SIG-M5 (cell line): ENCODE data around the gene XPO6.

Experiments used
- DNase-seq: peaks from one replicate; lab custom pipeline; 2025; lab: John Stamatoyannopoulos, UW

The XPO6 gene

GRCh38 chr16:28110074-28110473 lies 101.7 kb downstream of the XPO6 start:
- no peak for DNase-seq

- DNase-seq, result no peak
Measured at GRCh38 chr16:28108590-28109247, 103.0 kb downstream of the XPO6 start.

- no peak for DNase-seq
Measured at GRCh38 chr16:28107232-28107631, 104.5 kb downstream of the XPO6 start.

- no peak for DNase-seq
Measured at GRCh38 chr16:28106467-28107215, 105.1 kb downstream of the XPO6 start.

GRCh38 chr16:28105954-28106353 lies 105.8 kb downstream of the XPO6 start:
- no peak for DNase-seq

GRCh38 chr16:28105297-28105696 lies 106.5 kb downstream of the XPO6 start:
- no peak for DNase-seq

GRCh38 chr16:28104404-28104803 lies 107.4 kb downstream of the XPO6 start:
- no peak for DNase-seq

- no peak for DNase-seq
Measured at GRCh38 chr16:28103516-28104170, 108.1 kb downstream of the XPO6 start.

GRCh38 chr16:28101533-28101890 lies 110.3 kb downstream of the XPO6 start:
- no peak for DNase-seq

GRCh38 chr16:28100810-28101532 lies 110.8 kb downstream of the XPO6 start:
- no peak for DNase-seq

GRCh38 chr16:28098959-28099945 lies 112.5 kb downstream of the XPO6 start:
- DNase-seq, result no peak

GRCh38 chr16:28098171-28098958 lies 113.4 kb downstream of the XPO6 start:
- no peak for DNase-seq

GRCh38 chr16:28096983-28097899 lies 114.5 kb downstream of the XPO6 start:
- DNase-seq, result no peak

GRCh38 chr16:28093385-28093725 lies 118.4 kb downstream of the XPO6 start:
- DNase-seq, result no peak

- DNase-seq, result no peak
Measured at GRCh38 chr16:28092721-28093384, 118.9 kb downstream of the XPO6 start.

- no peak for DNase-seq
Measured at GRCh38 chr16:28091656-28092055, 120.1 kb downstream of the XPO6 start.

GRCh38 chr16:28090646-28091377 lies 121.0 kb downstream of the XPO6 start:
- no peak for DNase-seq

GRCh38 chr16:28089992-28090365 lies 121.8 kb downstream of the XPO6 start:
- DNase-seq, result no peak
